ENCODE measurements around the gene PPM1H. TPM values are rescaled to one million over a fixed set of nuclear protein-coding genes. Genes with fewer than 3 reads are reported as not detected.
A peak's percentile ranks its signal among the peaks of the same experiment; 100 is the strongest.

PPM1H gene
- total RNA-seq, 1 donor from 2014 or later: 31.0 TPM

DNA sequence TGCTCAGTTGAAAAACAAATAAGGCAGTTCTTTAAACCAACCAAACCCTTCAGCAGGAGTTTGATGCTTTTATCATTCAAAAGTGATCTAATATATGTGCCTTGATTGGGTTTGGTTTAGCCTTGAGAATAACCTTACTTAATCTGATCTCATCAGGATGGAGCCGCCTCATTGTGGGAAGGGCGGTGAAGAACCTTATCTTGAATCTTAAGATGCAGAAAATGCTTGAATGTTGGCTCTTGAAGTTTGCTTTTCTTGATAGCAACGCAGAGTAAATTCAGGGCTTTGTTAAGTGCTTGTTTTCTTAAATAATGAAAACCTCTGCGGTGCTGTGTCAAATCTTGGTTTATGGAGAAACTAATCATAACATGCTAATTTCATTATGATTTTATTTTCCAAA is 330.1 kb downstream of the PPM1H start:
- no peaks in the 10 kb centered on the region for H3K9me3 Mint-ChIP-seq
- peak overlapping the region; percentile 92 for H3K4me3 Mint-ChIP-seq
- H3K27ac Mint-ChIP-seq: peak overlapping the region; percentile 88
- no peaks in the 10 kb centered on the region for H3K27me3 Mint-ChIP-seq
- peaks cover 25% of the 10 kb centered on the region for H3K4me1 Mint-ChIP-seq (ENCODE audit: unreplicated experiment)
- peaks cover 10% of the 10 kb centered on the region for H3K36me3 Mint-ChIP-seq
- no peak for TF ChIP-seq CTCF (conservative IDR thresholded peaks at IDR 0.05)
- DNase-seq (ENCODE audit: extremely low spot score, unreplicated experiment): no peak

GRCh38 chr12:62604373-62604772 is 330.6 kb downstream of the PPM1H start:
- no peaks in the 10 kb centered on the region for H3K9me3 Mint-ChIP-seq
- peak overlapping the region; percentile 88 for H3K27ac Mint-ChIP-seq
- H3K4me1 Mint-ChIP-seq (ENCODE audit: unreplicated experiment): peaks cover 25% of the 10 kb centered on the region

DNA sequence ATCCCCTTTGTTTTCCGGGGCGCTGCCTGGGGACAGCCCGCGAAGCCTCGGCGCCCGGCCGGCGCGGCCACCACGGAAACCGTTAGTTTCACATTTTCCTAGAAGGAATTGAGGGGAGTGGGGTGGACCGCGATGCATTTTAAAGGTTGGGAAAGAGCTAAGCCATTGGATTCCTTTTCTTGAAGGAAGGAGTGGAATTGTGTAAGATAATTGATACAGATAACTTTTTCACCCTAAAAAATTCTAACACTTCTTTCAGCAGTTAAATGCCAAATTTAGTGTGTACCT is 331.2 kb downstream of the PPM1H start:
- no peak for DNase-seq (ENCODE audit: extremely low spot score, unreplicated experiment)
- Mint-ChIP-seq H3K27ac (peak overlapping the region; percentile 88), H3K36me3 (peaks cover 7% of the 10 kb centered on the region), H3K4me3 (peak overlapping the region; percentile 92), H3K9me3 (no peaks in the 10 kb centered on the region), H3K4me1 (ENCODE audit: unreplicated experiment) (peaks cover 25% of the 10 kb centered on the region), H3K27me3 (no peaks in the 10 kb centered on the region)
- TF ChIP-seq CTCF (conservative IDR thresholded peaks at IDR 0.05): no peak

More at GRCh38 chr12:62604373-62604772, 330.6 kb downstream of the PPM1H start:
- DNase-seq (ENCODE audit: extremely low spot score, unreplicated experiment): no peak
- Mint-ChIP-seq H3K4me3 (peak overlapping the region; percentile 92), H3K36me3 (peaks cover 10% of the 10 kb centered on the region), H3K27me3 (no peaks in the 10 kb centered on the region)
- TF ChIP-seq CTCF (conservative IDR thresholded peaks at IDR 0.05): no peak

GRCh38 chr12:62603061-62603810 is 331.7 kb downstream of the PPM1H start:
- Mint-ChIP-seq H3K27ac (peak overlapping the region; percentile 100), H3K27me3 (no peaks in the 10 kb centered on the region), H3K36me3 (peaks cover 7% of the 10 kb centered on the region), H3K4me1 (ENCODE audit: unreplicated experiment) (peaks cover 25% of the 10 kb centered on the region), H3K9me3 (no peaks in the 10 kb centered on the region), H3K4me3 (peak overlapping the region; percentile 92)
- peak; percentile 91 for DNase-seq (ENCODE audit: extremely low spot score, unreplicated experiment)
- peak; percentile 72 for TF ChIP-seq CTCF (conservative IDR thresholded peaks at IDR 0.05)

- Mint-ChIP-seq H3K27me3 (no peaks in the 10 kb centered on the region), H3K9me3 (no peaks in the 10 kb centered on the region), H3K4me3 (peak overlapping the region; percentile 92), H3K27ac (peak overlapping the region; percentile 100), H3K36me3 (peaks cover 7% of the 10 kb centered on the region), H3K4me1 (ENCODE audit: unreplicated experiment) (peaks cover 25% of the 10 kb centered on the region)
- TF ChIP-seq CTCF (conservative IDR thresholded peaks at IDR 0.05): no peak
- peak; percentile 91 for DNase-seq (ENCODE audit: extremely low spot score, unreplicated experiment)
Measured at GRCh38 chr12:62602255-62603060, 332.5 kb downstream of the PPM1H start.
